ENCODE measurements around the gene ISL2. TPM values are rescaled to one million over a fixed set of nuclear protein-coding genes. Genes with fewer than 3 reads are reported as not detected.

Gene ISL2
- polyA plus RNA-seq, 1 donor (not counting 4 experiments of a cell fraction or from before 2014, with no cell fraction given): not detected

DNA sequence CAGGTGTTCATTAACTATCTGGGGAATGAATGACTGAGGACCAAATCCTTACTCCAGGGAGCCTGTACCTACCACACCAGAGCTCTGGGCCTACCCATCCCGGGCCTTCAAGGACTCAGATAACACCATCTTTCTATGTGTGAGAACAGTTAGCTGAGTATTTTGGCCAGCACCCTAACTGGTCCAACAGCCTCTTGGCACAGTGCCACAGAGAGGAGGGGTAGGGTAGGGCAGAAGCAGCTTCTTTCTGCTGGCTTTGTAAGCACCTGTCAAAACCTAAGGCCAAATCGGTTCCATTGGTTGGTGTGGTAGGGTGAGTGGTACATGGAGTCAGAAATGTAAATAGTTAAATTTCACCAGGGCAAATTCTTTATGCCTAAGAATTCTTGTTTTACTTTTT, 26.7 kb downstream of the ISL2 start:
- H4K20me1 ChIP-seq (ENCODE audit: control insufficient read depth, extremely low read depth, insufficient read depth, low read length): no peaks in the 10 kb centered on the region
- dilution Hi-C loops (cut with MboI; ENCODE audit: extremely low pct_ligation_motif_present, low sequenced_read_pairs): no loop called here
- peaks cover 4% of the 10 kb centered on the region for H3K4me1 ChIP-seq (ENCODE audit: control insufficient read depth, extremely low read depth, insufficient read depth, low read length)
- H3K9me3 ChIP-seq (ENCODE audit: control insufficient read depth, low read depth, low read length): no peaks in the 10 kb centered on the region
- H3K79me2 ChIP-seq (ENCODE audit: control insufficient read depth, insufficient read depth, low read length): no peaks in the 10 kb centered on the region
- DNase-seq (ENCODE audit: low read depth, low spot score) (no peak), FAIRE-seq (no peak)
- H3K27ac ChIP-seq (ENCODE audit: control insufficient read depth, insufficient read depth, low read length): no peak overlapping the region
- H3K27me3 ChIP-seq (ENCODE audit: control insufficient read depth, extremely low read depth, insufficient read depth, low read length): no peaks in the 10 kb centered on the region
- H3K9ac ChIP-seq (ENCODE audit: control insufficient read depth, extremely low read depth, insufficient read depth, low read length): no peak overlapping the region
- no peak overlapping the region for H3K4me3 ChIP-seq (ENCODE audit: control insufficient read depth in 2 of 3, extremely low read depth in 1 of 3, insufficient read depth in 2 of 3, low read depth in 1 of 3, low read length in 3 of 3)
- no peak overlapping the region for H3K4me2 ChIP-seq (ENCODE audit: control insufficient read depth, extremely low read depth, insufficient read depth, low read depth, low read length)
- H3K36me3 ChIP-seq (ENCODE audit: control insufficient read depth in 2 of 2, extremely low read depth in 1 of 2, insufficient read depth in 2 of 2, low read length in 2 of 2): no peaks in the 10 kb centered on the region
- H2AFZ ChIP-seq (ENCODE audit: control insufficient read depth, low read length): no peak overlapping the region
- TF ChIP-seq, protein P1, sequence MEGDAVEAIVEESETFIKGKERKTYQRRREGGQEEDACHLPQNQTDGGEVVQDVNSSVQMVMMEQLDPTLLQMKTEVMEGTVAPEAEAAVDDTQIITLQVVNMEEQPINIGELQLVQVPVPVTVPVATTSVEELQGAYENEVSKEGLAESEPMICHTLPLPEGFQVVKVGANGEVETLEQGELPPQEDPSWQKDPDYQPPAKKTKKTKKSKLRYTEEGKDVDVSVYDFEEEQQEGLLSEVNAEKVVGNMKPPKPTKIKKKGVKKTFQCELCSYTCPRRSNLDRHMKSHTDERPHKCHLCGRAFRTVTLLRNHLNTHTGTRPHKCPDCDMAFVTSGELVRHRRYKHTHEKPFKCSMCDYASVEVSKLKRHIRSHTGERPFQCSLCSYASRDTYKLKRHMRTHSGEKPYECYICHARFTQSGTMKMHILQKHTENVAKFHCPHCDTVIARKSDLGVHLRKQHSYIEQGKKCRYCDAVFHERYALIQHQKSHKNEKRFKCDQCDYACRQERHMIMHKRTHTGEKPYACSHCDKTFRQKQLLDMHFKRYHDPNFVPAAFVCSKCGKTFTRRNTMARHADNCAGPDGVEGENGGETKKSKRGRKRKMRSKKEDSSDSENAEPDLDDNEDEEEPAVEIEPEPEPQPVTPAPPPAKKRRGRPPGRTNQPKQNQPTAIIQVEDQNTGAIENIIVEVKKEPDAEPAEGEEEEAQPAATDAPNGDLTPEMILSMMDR (optimal IDR thresholded peaks at IDR 0.05 in 1 of 3, IDR thresholded peaks at IDR 0.05 in 1 of 3, conservative IDR thresholded peaks at IDR 0.05 in 1 of 3; ENCODE audit: extremely low read depth in 1 of 3, insufficient read depth in 2 of 3, low read length in 3 of 3): no peak
- TF ChIP-seq EZH2 (IDR thresholded peaks at IDR 0.05; ENCODE audit: low read length): no peak
- no peaks in the 10 kb centered on the region for H3K9me1 ChIP-seq (ENCODE audit: control insufficient read depth, extremely low read depth, insufficient read depth, low read length)

DNA sequence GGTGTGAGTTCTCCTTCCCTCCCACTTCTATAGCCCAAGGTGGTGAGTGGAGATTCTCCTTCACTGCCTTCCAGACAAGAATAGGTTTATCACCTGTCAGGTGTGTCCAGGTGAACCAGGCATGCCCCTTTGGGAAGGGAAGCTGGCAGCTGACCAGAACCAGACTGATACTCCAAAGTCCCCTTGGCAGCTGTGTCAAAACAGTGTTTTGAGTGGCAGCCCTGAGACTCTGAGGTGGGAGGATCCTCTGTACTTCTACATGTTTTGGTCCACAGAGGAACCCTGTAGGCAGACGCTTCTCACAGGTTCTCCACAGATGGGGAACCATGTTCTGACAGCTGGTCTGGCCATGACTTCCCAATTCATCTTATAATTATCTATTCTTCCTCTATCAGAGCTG, 30.1 kb downstream of the ISL2 start:
- H2AFZ ChIP-seq (ENCODE audit: control insufficient read depth, low read length): no peak overlapping the region
- DNase-seq (ENCODE audit: low read depth, low spot score) (no peak), FAIRE-seq (no peak)
- H3K4me2 ChIP-seq (ENCODE audit: control insufficient read depth, extremely low read depth, insufficient read depth, low read depth, low read length): no peak overlapping the region
- H3K9me3 ChIP-seq (ENCODE audit: control insufficient read depth, low read depth, low read length): no peaks in the 10 kb centered on the region
- no peaks in the 10 kb centered on the region for H3K27me3 ChIP-seq (ENCODE audit: control insufficient read depth, extremely low read depth, insufficient read depth, low read length)
- no peaks in the 10 kb centered on the region for H3K9me1 ChIP-seq (ENCODE audit: control insufficient read depth, extremely low read depth, insufficient read depth, low read length)
- H3K79me2 ChIP-seq (ENCODE audit: control insufficient read depth, insufficient read depth, low read length): no peaks in the 10 kb centered on the region
- H4K20me1 ChIP-seq (ENCODE audit: control insufficient read depth, extremely low read depth, insufficient read depth, low read length): no peaks in the 10 kb centered on the region
- H3K36me3 ChIP-seq (ENCODE audit: control insufficient read depth in 2 of 2, extremely low read depth in 1 of 2, insufficient read depth in 2 of 2, low read length in 2 of 2): no peaks in the 10 kb centered on the region
- no peak for TF ChIP-seq EZH2 (IDR thresholded peaks at IDR 0.05; ENCODE audit: low read length)
- no peak overlapping the region for H3K27ac ChIP-seq (ENCODE audit: control insufficient read depth, insufficient read depth, low read length)
- no peak overlapping the region for H3K4me3 ChIP-seq (ENCODE audit: control insufficient read depth in 2 of 3, extremely low read depth in 1 of 3, insufficient read depth in 2 of 3, low read depth in 1 of 3, low read length in 3 of 3)
- dilution Hi-C loops (cut with MboI; ENCODE audit: extremely low pct_ligation_motif_present, low sequenced_read_pairs): no loop called here
- no peak overlapping the region for H3K9ac ChIP-seq (ENCODE audit: control insufficient read depth, extremely low read depth, insufficient read depth, low read length)
- peaks cover 5% of the 10 kb centered on the region for H3K4me1 ChIP-seq (ENCODE audit: control insufficient read depth, extremely low read depth, insufficient read depth, low read length)

DNA sequence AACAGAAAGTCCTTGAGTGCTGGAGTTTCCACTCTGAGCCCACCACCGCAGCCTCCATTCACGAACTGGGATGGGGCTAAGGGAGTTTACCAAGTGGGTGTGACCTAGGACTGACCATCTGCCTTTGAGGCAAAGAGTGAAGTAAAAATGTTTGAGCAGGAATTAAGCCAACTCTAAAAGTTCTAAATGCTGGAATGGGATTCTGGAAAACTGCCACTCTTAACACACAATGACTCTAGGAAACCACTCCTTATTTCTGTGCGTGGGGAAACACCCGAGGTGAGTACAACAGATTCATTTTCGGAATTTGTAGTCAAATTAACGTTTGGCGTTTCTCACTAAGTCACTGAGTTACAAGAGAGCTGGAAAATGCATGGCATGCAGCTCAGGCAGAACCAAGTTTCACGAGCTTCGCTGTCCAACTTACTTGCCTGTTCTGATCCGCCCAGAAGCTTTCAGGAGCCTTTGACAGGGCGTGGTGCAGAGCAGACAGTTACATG, 31.6 kb downstream of the ISL2 start:
- H3K36me3 ChIP-seq (ENCODE audit: control insufficient read depth in 2 of 2, extremely low read depth in 1 of 2, insufficient read depth in 2 of 2, low read length in 2 of 2): no peaks in the 10 kb centered on the region
- no peak overlapping the region for H3K27ac ChIP-seq (ENCODE audit: control insufficient read depth, insufficient read depth, low read length)
- no peaks in the 10 kb centered on the region for H4K20me1 ChIP-seq (ENCODE audit: control insufficient read depth, extremely low read depth, insufficient read depth, low read length)
- TF ChIP-seq, protein P1 (optimal IDR thresholded peaks at IDR 0.05 in 1 of 3, IDR thresholded peaks at IDR 0.05 in 1 of 3, conservative IDR thresholded peaks at IDR 0.05 in 1 of 3; ENCODE audit: extremely low read depth in 1 of 3, insufficient read depth in 2 of 3, low read length in 3 of 3): no peak
- TF ChIP-seq EZH2 (IDR thresholded peaks at IDR 0.05; ENCODE audit: low read length): no peak
- peaks cover 5% of the 10 kb centered on the region for H3K4me1 ChIP-seq (ENCODE audit: control insufficient read depth, extremely low read depth, insufficient read depth, low read length)
- dilution Hi-C loops (cut with MboI; ENCODE audit: extremely low pct_ligation_motif_present, low sequenced_read_pairs): no loop called here
- DNase-seq (ENCODE audit: low read depth, low spot score) (no peak), FAIRE-seq (peak; percentile 17)
- peak overlapping the region; percentile 35 for H3K4me2 ChIP-seq (ENCODE audit: control insufficient read depth, extremely low read depth, insufficient read depth, low read depth, low read length)
- H3K9me1 ChIP-seq (ENCODE audit: control insufficient read depth, extremely low read depth, insufficient read depth, low read length): no peaks in the 10 kb centered on the region
- no peak overlapping the region for H3K4me3 ChIP-seq (ENCODE audit: control insufficient read depth in 2 of 3, extremely low read depth in 1 of 3, insufficient read depth in 2 of 3, low read depth in 1 of 3, low read length in 3 of 3)
- no peaks in the 10 kb centered on the region for H3K79me2 ChIP-seq (ENCODE audit: control insufficient read depth, insufficient read depth, low read length)
- H3K27me3 ChIP-seq (ENCODE audit: control insufficient read depth, extremely low read depth, insufficient read depth, low read length): no peaks in the 10 kb centered on the region
- no peak overlapping the region for H3K9ac ChIP-seq (ENCODE audit: control insufficient read depth, extremely low read depth, insufficient read depth, low read length)
- H3K9me3 ChIP-seq (ENCODE audit: control insufficient read depth, low read depth, low read length): no peaks in the 10 kb centered on the region
- H2AFZ ChIP-seq (ENCODE audit: control insufficient read depth, low read length): no peak overlapping the region

All from keratinocyte (primary cell).